Hepatocyte (in vitro differentiated cells): Measurements from ENCODE around the gene KIAA0753.

ENCODE experiments used
- EZH2 ChIP-seq: fragments of 200-600 bp; sonication (generic); IDR thresholded peaks from 2 replicates; pipeline ENCODE4 v1.6.1; 2016; ENCODE audit warnings: antibody characterized with exemption, mild to moderate bottlenecking, borderline replicate concordance
- TF ChIP-seq, protein P1 (sequence below): fragments of 200-600 bp; sonication (generic); IDR thresholded peaks from 2 replicates; pipeline ENCODE4 v1.5.1; 2016; ENCODE audit warnings: antibody characterized with exemption, mild to moderate bottlenecking; ENCODE audit not compliant: poor library complexity

DNA sequence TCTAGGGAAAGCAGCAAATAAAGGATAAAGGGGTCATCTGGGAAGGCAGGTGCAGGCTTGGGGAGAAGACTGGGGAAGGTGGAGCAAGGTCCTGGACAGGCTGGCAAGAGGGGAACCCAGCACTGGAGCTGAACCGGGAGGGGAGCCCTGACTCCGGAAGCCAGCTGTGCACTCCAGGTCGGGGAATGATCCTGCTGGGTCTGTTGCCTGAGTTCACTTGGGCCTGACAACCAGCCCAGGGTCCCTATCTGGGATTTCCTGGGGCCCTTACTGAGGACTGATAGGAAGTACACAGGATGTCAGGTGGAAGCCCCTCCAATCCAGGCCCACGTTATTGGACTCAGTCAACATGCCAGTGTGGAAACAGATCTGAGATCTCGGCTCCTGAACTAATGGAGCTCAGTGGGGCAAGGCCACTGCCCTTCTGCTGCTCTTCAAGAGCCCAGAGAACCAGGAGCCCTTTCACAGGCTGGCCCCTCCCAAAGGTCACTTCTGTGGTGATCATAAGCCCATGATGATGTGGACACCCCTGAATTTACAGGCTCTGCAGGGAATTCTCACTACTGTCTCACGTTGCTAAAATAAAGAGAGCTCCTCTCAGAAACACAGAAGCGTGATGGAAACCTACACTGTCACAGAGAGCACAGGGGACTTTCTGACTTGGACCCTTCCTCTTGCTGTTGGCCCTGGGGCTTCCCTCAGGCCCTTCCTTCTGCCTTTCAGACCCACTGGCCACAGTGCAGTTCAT lies 64.3 kb downstream of the KIAA0753 start:
- TF ChIP-seq, protein P1, sequence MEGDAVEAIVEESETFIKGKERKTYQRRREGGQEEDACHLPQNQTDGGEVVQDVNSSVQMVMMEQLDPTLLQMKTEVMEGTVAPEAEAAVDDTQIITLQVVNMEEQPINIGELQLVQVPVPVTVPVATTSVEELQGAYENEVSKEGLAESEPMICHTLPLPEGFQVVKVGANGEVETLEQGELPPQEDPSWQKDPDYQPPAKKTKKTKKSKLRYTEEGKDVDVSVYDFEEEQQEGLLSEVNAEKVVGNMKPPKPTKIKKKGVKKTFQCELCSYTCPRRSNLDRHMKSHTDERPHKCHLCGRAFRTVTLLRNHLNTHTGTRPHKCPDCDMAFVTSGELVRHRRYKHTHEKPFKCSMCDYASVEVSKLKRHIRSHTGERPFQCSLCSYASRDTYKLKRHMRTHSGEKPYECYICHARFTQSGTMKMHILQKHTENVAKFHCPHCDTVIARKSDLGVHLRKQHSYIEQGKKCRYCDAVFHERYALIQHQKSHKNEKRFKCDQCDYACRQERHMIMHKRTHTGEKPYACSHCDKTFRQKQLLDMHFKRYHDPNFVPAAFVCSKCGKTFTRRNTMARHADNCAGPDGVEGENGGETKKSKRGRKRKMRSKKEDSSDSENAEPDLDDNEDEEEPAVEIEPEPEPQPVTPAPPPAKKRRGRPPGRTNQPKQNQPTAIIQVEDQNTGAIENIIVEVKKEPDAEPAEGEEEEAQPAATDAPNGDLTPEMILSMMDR = no peak
- no peak for TF ChIP-seq EZH2
